Transverse colon (tissue), 4 donors: ENCODE measurements around the gene UBE2E1.

Experiments
- CTCF ChIP-seq, 5 experiments: fragments of 200-600 bp in 3 of 5; fragments of 450-650 bp in 2 of 5; sonication (generic) in 3 of 5; IDR thresholded peaks; 1 replicate in 2 of 5; 2 replicates in 3 of 5; pipeline ENCODE4 v1.5.1; 2016 to 2017; ENCODE audit warnings: antibody characterized with exemption in 5 of 5, inconsistent platforms in 3 of 5, mild to moderate bottlenecking in 2 of 5, moderate library complexity in 1 of 5
- POLR2A ChIP-seq: fragments of 450-650 bp; IDR thresholded peaks from one replicate; pipeline ENCODE4 v1.6.1; 2016; ENCODE audit warnings: antibody characterized with exemption, mild to moderate bottlenecking, moderate library complexity
- POLR2AphosphoS5 ChIP-seq, 3 donors: sonication (generic); formaldehyde crosslinking; IDR thresholded peaks; one replicate each; pipeline ENCODE4 v1.6.1; 2016; ENCODE audit warnings: antibody characterized with exemption in 3 of 3

GRCh38 chr3:23909341-23909740, 103.6 kb downstream of the UBE2E1 start:
- TF ChIP-seq CTCF (IDR thresholded peaks at IDR 0.05) = no peak
- TF ChIP-seq POLR2A = no peak
- no peak for TF ChIP-seq POLR2AphosphoS5 (IDR thresholded peaks at IDR 0.05)
